ENCODE measurements around the gene GPR6.

GPR6 gene

DNA sequence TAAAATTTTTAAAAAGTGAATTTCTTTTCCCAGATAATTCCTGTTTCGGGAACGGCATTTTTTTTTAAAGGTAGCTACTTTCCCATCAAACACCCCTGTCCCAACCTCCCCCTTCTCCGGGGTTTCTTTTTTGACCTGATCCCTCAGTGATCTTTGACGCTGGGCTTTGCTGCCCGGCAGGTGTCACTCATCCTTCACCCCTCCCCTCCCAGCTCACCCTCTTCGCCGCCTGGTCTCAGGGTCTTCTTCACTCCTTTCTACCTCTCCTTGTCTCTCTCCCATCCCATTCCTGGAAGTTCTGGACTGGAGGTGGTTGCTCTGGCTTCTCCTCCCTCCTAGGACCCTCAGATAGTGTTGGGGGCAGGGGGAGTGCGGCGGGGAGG, 329 bp upstream of the GPR6 start:
- TF ChIP-seq, protein P1, sequence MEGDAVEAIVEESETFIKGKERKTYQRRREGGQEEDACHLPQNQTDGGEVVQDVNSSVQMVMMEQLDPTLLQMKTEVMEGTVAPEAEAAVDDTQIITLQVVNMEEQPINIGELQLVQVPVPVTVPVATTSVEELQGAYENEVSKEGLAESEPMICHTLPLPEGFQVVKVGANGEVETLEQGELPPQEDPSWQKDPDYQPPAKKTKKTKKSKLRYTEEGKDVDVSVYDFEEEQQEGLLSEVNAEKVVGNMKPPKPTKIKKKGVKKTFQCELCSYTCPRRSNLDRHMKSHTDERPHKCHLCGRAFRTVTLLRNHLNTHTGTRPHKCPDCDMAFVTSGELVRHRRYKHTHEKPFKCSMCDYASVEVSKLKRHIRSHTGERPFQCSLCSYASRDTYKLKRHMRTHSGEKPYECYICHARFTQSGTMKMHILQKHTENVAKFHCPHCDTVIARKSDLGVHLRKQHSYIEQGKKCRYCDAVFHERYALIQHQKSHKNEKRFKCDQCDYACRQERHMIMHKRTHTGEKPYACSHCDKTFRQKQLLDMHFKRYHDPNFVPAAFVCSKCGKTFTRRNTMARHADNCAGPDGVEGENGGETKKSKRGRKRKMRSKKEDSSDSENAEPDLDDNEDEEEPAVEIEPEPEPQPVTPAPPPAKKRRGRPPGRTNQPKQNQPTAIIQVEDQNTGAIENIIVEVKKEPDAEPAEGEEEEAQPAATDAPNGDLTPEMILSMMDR (IDR thresholded peaks at IDR 0.05; ENCODE audit: low read depth, low read length): no peak
- DNase-seq (ENCODE audit: extremely low read depth, low read depth): no peak

GRCh38 chr6:109979033-109979921, 1.2 kb downstream of the GPR6 start:
- TF ChIP-seq, protein P1 (IDR thresholded peaks at IDR 0.05; ENCODE audit: low read depth, low read length): no peak
- DNase-seq (ENCODE audit: extremely low read depth, low read depth): no peak

- TF ChIP-seq, protein P1 (IDR thresholded peaks at IDR 0.05; ENCODE audit: low read depth, low read length): no peak
- no peak for DNase-seq (ENCODE audit: extremely low read depth, low read depth)
Measured at GRCh38 chr6:109984410-109984809, 6.3 kb downstream of the GPR6 start.

GRCh38 chr6:109987196-109987595, 9.1 kb downstream of the GPR6 start:
- DNase-seq (ENCODE audit: extremely low read depth, low read depth): no peak
- TF ChIP-seq, protein P1 (IDR thresholded peaks at IDR 0.05; ENCODE audit: low read depth, low read length): no peak

- DNase-seq (ENCODE audit: extremely low read depth, low read depth): no peak
- TF ChIP-seq, protein P1 (IDR thresholded peaks at IDR 0.05; ENCODE audit: low read depth, low read length): no peak
Measured at GRCh38 chr6:109991201-109992101, 13.3 kb downstream of the GPR6 start.

- TF ChIP-seq, protein P1 (IDR thresholded peaks at IDR 0.05; ENCODE audit: low read depth, low read length): no peak
Measured at GRCh38 chr6:109998159-109998785, 20.2 kb downstream of the GPR6 start.

More at GRCh38 chr6:109998159-109998785, 20.2 kb downstream of the GPR6 start:
- DNase-seq (ENCODE audit: extremely low read depth, low read depth): no peak
